Left renal cortex interstitium (tissue), 4 donors: ENCODE results near the gene R3HDM1. TPM values are rescaled to one million over a fixed set of nuclear protein-coding genes. Genes with fewer than 3 reads are reported as not detected.
"Not testable (repeated sequence)": the region's sequence is repeated elsewhere in the genome, so short reads cannot be mapped to it uniquely, and the experiment has no call there.

Source experiments
- DNase-seq, 4 donors: peaks; one replicate each; pipeline ENCODE4 v3.0.0-alpha.2; 2013; ENCODE audit warnings: low read depth in 4 of 4, low spot score in 2 of 4, missing footprints in 1 of 4
- polyA plus RNA-seq, 4 donors: library from polyadenylated mRNA; unstranded; fragments of 120-200 nt; gene quantifications; one replicate each; pipeline ENCODE4 v1.2.1, GENCODE V29; 2013; ENCODE audit not compliant: insufficient read length in 4 of 4

Gene R3HDM1
- polyA plus RNA-seq, 4 donors = 30.3 to 42.6 (median 34.1) TPM

- DNase-seq = no peak
Observed at GRCh38 chr2:135637456-135638087, 106.3 kb downstream of the R3HDM1 start.

- no peak for DNase-seq
Observed at GRCh38 chr2:135638825-135639224, 107.5 kb downstream of the R3HDM1 start.

- no peak for DNase-seq
Observed at GRCh38 chr2:135641156-135642068, 110.1 kb downstream of the R3HDM1 start.

GRCh38 chr2:135647836-135648579, 116.7 kb downstream of the R3HDM1 start:
- DNase-seq = no peak

GRCh38 chr2:135650721-135651120, 119.4 kb downstream of the R3HDM1 start:
- DNase-seq = no peak

- no peak for DNase-seq
Observed at GRCh38 chr2:135651717-135652116, 120.4 kb downstream of the R3HDM1 start.

GRCh38 chr2:135654239-135654638, 123.0 kb downstream of the R3HDM1 start:
- DNase-seq = not testable (repeated sequence)

- DNase-seq = no peak
Observed at GRCh38 chr2:135657806-135658582, 126.7 kb downstream of the R3HDM1 start.

- no peak for DNase-seq
Observed at GRCh38 chr2:135662088-135662487, 130.8 kb downstream of the R3HDM1 start.

- no peak for DNase-seq
Observed at GRCh38 chr2:135663148-135663700, 131.9 kb downstream of the R3HDM1 start.

- DNase-seq = no peak
Observed at GRCh38 chr2:135664623-135665068, 133.4 kb downstream of the R3HDM1 start.

- DNase-seq = no peak
Observed at GRCh38 chr2:135667045-135667444, 135.8 kb downstream of the R3HDM1 start.

GRCh38 chr2:135674453-135674852, 143.2 kb downstream of the R3HDM1 start:
- no peak for DNase-seq

- no peak for DNase-seq
Observed at GRCh38 chr2:135676031-135676430, 144.7 kb downstream of the R3HDM1 start.

- no peak for DNase-seq
Observed at GRCh38 chr2:135679125-135679524, 147.8 kb downstream of the R3HDM1 start.

- DNase-seq = no peak
Observed at GRCh38 chr2:135685361-135685760, 154.1 kb downstream of the R3HDM1 start.

- no peak for DNase-seq
Observed at GRCh38 chr2:135688978-135689377, 157.7 kb downstream of the R3HDM1 start.

- DNase-seq = no peak
Observed at GRCh38 chr2:135689679-135690078, 158.4 kb downstream of the R3HDM1 start.

GRCh38 chr2:135694711-135695110, 163.4 kb downstream of the R3HDM1 start:
- no peak for DNase-seq

GRCh38 chr2:135698838-135699237, 167.6 kb downstream of the R3HDM1 start:
- no peak for DNase-seq
